GM12878 (cell line): ENCODE measurements around the gene MAD2L2.

Experiments
- CTCF ChIP-seq, 3 experiments: IDR thresholded peaks in 2 of 3; conservative IDR thresholded peaks in 1 of 3; 2 replicates each; pipeline ENCODE4 v1.5.1; 2011; ENCODE audit warnings: low read depth in 3 of 3, low read length in 3 of 3, mild to moderate bottlenecking in 3 of 3, control low read depth in 2 of 3, moderate library complexity in 2 of 3, inconsistent platforms in 1 of 3, mixed read lengths in 1 of 3; ENCODE audit not compliant: control insufficient read depth in 2 of 3, insufficient read depth in 1 of 3; ENCODE audit errors: extremely low read depth in 1 of 3
- EP300 ChIP-seq, 2 experiments: fragments of 150-350 bp in 1 of 2; IDR thresholded peaks; 2 replicates each; pipeline ENCODE4 v1.6.1; 2011 to 2012; ENCODE audit warnings: low read depth in 2 of 2, low read length in 2 of 2, borderline replicate concordance in 1 of 2, improper control_type of control experiment in 1 of 2, inconsistent platforms in 1 of 2; ENCODE audit not compliant: control insufficient read depth in 1 of 2
- SIX5 ChIP-seq: IDR thresholded peaks from 2 replicates; pipeline ENCODE4 v1.6.1; 2011; ENCODE audit warnings: mild to moderate bottlenecking, low read depth, low read length, moderate library complexity; ENCODE audit not compliant: severe bottlenecking

GRCh38 chr1:11675325-11675724 lies 5.6 kb downstream of the MAD2L2 start:
- TF ChIP-seq CTCF (IDR thresholded peaks at IDR 0.05 in 2 of 3, conservative IDR thresholded peaks at IDR 0.05 in 1 of 3; ENCODE audit: control insufficient read depth in 2 of 3, extremely low read depth in 1 of 3, insufficient read depth in 1 of 3, low read depth in 3 of 3, low read length in 3 of 3) (0 out of 6 replicates have a peak, but pooled peaks of 1 of the 3 experiments have one; percentile 0), EP300 (IDR thresholded peaks at IDR 0.05; ENCODE audit: borderline replicate concordance in 1 of 2, control insufficient read depth in 1 of 2, low read depth in 2 of 2, low read length in 2 of 2) (no peak), SIX5 (no peak)
